GM12801 (cell line): Measurements from ENCODE around the gene CKB.

Source experiments
- CTCF ChIP-seq: IDR thresholded peaks from one replicate; pipeline ENCODE4 v1.5.1; 2011; ENCODE audit warnings: control low read depth; ENCODE audit not compliant: insufficient read length; ENCODE audit errors: extremely low read depth

Gene CKB

GRCh38 chr14:103495854-103496253 lies 26.8 kb downstream of the CKB start:
- no peak for TF ChIP-seq CTCF

GRCh38 chr14:103492156-103492925 lies 30.3 kb downstream of the CKB start:
- TF ChIP-seq CTCF, result no peak

- no peak for TF ChIP-seq CTCF
Measured at GRCh38 chr14:103491691-103492090, 30.9 kb downstream of the CKB start.

- TF ChIP-seq CTCF, result no peak
Measured at GRCh38 chr14:103489621-103490020, 33.0 kb downstream of the CKB start.

- no peak for TF ChIP-seq CTCF
Measured at GRCh38 chr14:103488960-103489359, 33.7 kb downstream of the CKB start.

- no peak for TF ChIP-seq CTCF
Measured at GRCh38 chr14:103488071-103488470, 34.6 kb downstream of the CKB start.

GRCh38 chr14:103485504-103485903 lies 37.1 kb downstream of the CKB start:
- TF ChIP-seq CTCF, result no peak
